HEK293 (cell line): Measurements from ENCODE around the gene ATXN2.

Experiments
- CTCF ChIP-seq: fragments of 450-650 bp; formaldehyde crosslinking; IDR thresholded peaks from 2 replicates; pipeline ENCODE4 v1.5.1; 2016; ENCODE audit warnings: missing biosample characterization, missing genetic modification characterization
- GLI2 ChIP-seq: fragments of 450-650 bp; formaldehyde crosslinking; IDR thresholded peaks from 2 replicates; pipeline ENCODE4; 2017; ENCODE audit warnings: missing biosample characterization, missing genetic modification characterization, low read depth, borderline replicate concordance
- HIC1 ChIP-seq: fragments of 450-650 bp; formaldehyde crosslinking; IDR thresholded peaks from 2 replicates; pipeline ENCODE4 v1.5.1; 2016; ENCODE audit warnings: missing biosample characterization, missing genetic modification characterization
- HOXA7 ChIP-seq: sonication (generic); formaldehyde crosslinking; IDR thresholded peaks from 2 replicates; pipeline ENCODE4 v1.8.1; 2022; ENCODE audit warnings: missing genetic modification reagents, borderline replicate concordance
- KLF7 ChIP-seq: fragments of 450-650 bp; formaldehyde crosslinking; IDR thresholded peaks from 2 replicates; pipeline ENCODE4 v1.5.1; 2016; ENCODE audit warnings: missing biosample characterization, missing genetic modification characterization, borderline replicate concordance
- KLF8 ChIP-seq: fragments of 450-650 bp; formaldehyde crosslinking; IDR thresholded peaks from 2 replicates; pipeline ENCODE4 v1.5.1; 2016; ENCODE audit warnings: missing biosample characterization, missing genetic modification characterization
- OSR2 ChIP-seq: fragments of 450-650 bp; formaldehyde crosslinking; IDR thresholded peaks from 2 replicates; pipeline ENCODE4 v1.5.1; 2016; ENCODE audit warnings: missing biosample characterization, missing genetic modification characterization
- WT1 ChIP-seq: fragments of 450-650 bp; formaldehyde crosslinking; IDR thresholded peaks from 2 replicates; pipeline ENCODE4 v1.5.1; 2016; ENCODE audit warnings: missing biosample characterization, missing genetic modification characterization
- ZBTB1 ChIP-seq: fragments of 450-650 bp; formaldehyde crosslinking; IDR thresholded peaks from 2 replicates; pipeline ENCODE4 v1.5.1; 2016; ENCODE audit warnings: missing biosample characterization, missing genetic modification characterization
- ZBTB7A ChIP-seq: fragments of 450-650 bp; formaldehyde crosslinking; IDR thresholded peaks from 2 replicates; pipeline ENCODE4 v1.5.1; 2016; ENCODE audit warnings: low read depth, missing biosample characterization, missing genetic modification characterization
- ZEB2 ChIP-seq: fragments of 450-650 bp; formaldehyde crosslinking; IDR thresholded peaks from 2 replicates; pipeline ENCODE4 v1.5.1; 2016; ENCODE audit warnings: missing biosample characterization, missing genetic modification characterization
- ZNF16 ChIP-seq: fragments of 450-650 bp; formaldehyde crosslinking; IDR thresholded peaks from 2 replicates; pipeline ENCODE4 v1.5.1; 2016; ENCODE audit warnings: low read depth, missing biosample characterization, missing genetic modification characterization
- ZNF175 ChIP-seq: fragments of 450-650 bp; formaldehyde crosslinking; IDR thresholded peaks from 2 replicates; pipeline ENCODE4 v1.5.1; 2016; ENCODE audit warnings: missing biosample characterization, missing genetic modification characterization
- ZNF211 ChIP-seq: fragments of 450-650 bp; formaldehyde crosslinking; IDR thresholded peaks from 2 replicates; pipeline ENCODE4 v1.5.1; 2016; ENCODE audit warnings: low read depth, missing biosample characterization, missing genetic modification characterization
- ZNF221 ChIP-seq: fragments of 450-650 bp; formaldehyde crosslinking; IDR thresholded peaks from 2 replicates; pipeline ENCODE4 v1.5.1; 2017; ENCODE audit warnings: missing biosample characterization, missing genetic modification characterization, borderline replicate concordance
- ZNF274 ChIP-seq, 2 experiments: fragments of 200-500 bp in 1 of 2; fragments of 450-650 bp in 1 of 2; sonication (Bioruptor generic) in 1 of 2; formaldehyde crosslinking in 1 of 2; IDR thresholded peaks; 2 replicates each; pipeline versions ENCODE4 v1.5.1 to v1.6.1; 2014 to 2016; ENCODE audit warnings: borderline replicate concordance in 1 of 2, inconsistent platforms in 1 of 2, low read length in 1 of 2, missing biosample characterization in 1 of 2, missing genetic modification characterization in 1 of 2
- ZNF280D ChIP-seq: fragments of 450-650 bp; formaldehyde crosslinking; IDR thresholded peaks from 2 replicates; pipeline ENCODE4 v1.5.1; 2016; ENCODE audit warnings: missing biosample characterization, missing genetic modification characterization
- ZNF292 ChIP-seq: fragments of 450-650 bp; formaldehyde crosslinking; IDR thresholded peaks from 2 replicates; pipeline ENCODE4 v1.5.1; 2016; ENCODE audit warnings: low read depth, missing biosample characterization, missing genetic modification characterization, borderline replicate concordance
- ZNF324 ChIP-seq: fragments of 450-650 bp; formaldehyde crosslinking; IDR thresholded peaks from 2 replicates; pipeline ENCODE4 v1.5.1; 2016; ENCODE audit warnings: missing biosample characterization, missing genetic modification characterization
- ZNF354C ChIP-seq: fragments of 450-650 bp; formaldehyde crosslinking; IDR thresholded peaks from 2 replicates; pipeline ENCODE4 v1.5.1; 2016; ENCODE audit warnings: missing biosample characterization, missing genetic modification characterization, low read depth, borderline replicate concordance
- ZNF398 ChIP-seq: fragments of 450-650 bp; formaldehyde crosslinking; IDR thresholded peaks from 2 replicates; pipeline ENCODE4 v1.5.1; 2017; ENCODE audit warnings: missing biosample characterization, missing genetic modification characterization
- ZNF433 ChIP-seq: fragments of 450-650 bp; formaldehyde crosslinking; IDR thresholded peaks from 2 replicates; pipeline ENCODE4 v1.5.1; 2016; ENCODE audit warnings: missing biosample characterization, missing genetic modification characterization, low read depth
- ZNF664 ChIP-seq: fragments of 450-650 bp; formaldehyde crosslinking; IDR thresholded peaks from 2 replicates; pipeline ENCODE4 v1.5.1; 2016; ENCODE audit warnings: missing biosample characterization, missing genetic modification characterization
- ZNF677 ChIP-seq: fragments of 450-650 bp; IDR thresholded peaks from 2 replicates; pipeline ENCODE4 v1.5.0; 2018; ENCODE audit warnings: missing biosample characterization, mild to moderate bottlenecking, missing genetic modification characterization, moderate library complexity
- ZNF701 ChIP-seq: fragments of 450-650 bp; formaldehyde crosslinking; IDR thresholded peaks from 2 replicates; pipeline ENCODE4 v1.5.1; 2016; ENCODE audit warnings: missing biosample characterization, missing genetic modification characterization
- ZNF768 ChIP-seq: fragments of 450-650 bp; formaldehyde crosslinking; IDR thresholded peaks from 2 replicates; pipeline ENCODE4 v1.5.1; 2018; ENCODE audit warnings: missing biosample characterization, mild to moderate bottlenecking, missing genetic modification characterization
- ZNF785 ChIP-seq: fragments of 450-650 bp; formaldehyde crosslinking; IDR thresholded peaks from 2 replicates; pipeline ENCODE4 v1.5.1; 2016; ENCODE audit warnings: missing biosample characterization, missing genetic modification characterization
- ZNF830 ChIP-seq: fragments of 450-650 bp; IDR thresholded peaks from 2 replicates; pipeline ENCODE4 v1.5.0; 2018; ENCODE audit warnings: missing biosample characterization, missing genetic modification characterization, low read depth, mild to moderate bottlenecking, moderate library complexity
- ZSCAN30 ChIP-seq: fragments of 450-650 bp; IDR thresholded peaks from 2 replicates; pipeline ENCODE4 v1.5.1; 2018; ENCODE audit warnings: missing biosample characterization, mild to moderate bottlenecking, missing genetic modification characterization, moderate library complexity
- ZSCAN4 ChIP-seq: fragments of 450-650 bp; formaldehyde crosslinking; IDR thresholded peaks from 2 replicates; pipeline ENCODE4 v1.5.1; 2017; ENCODE audit warnings: missing biosample characterization, missing genetic modification characterization

Gene ATXN2

GRCh38 chr12:111405149-111405858 lies 193.8 kb downstream of the ATXN2 start (continued):
- no peak for TF ChIP-seq ZNF677
- no peak for TF ChIP-seq ZNF768 (tag by site-specific recombination)
- TF ChIP-seq ZNF175 (tag by site-specific recombination) = no peak
- no peak for TF ChIP-seq ZNF274 (IDR thresholded peaks at IDR 0.05; ENCODE audit: low read length)
- TF ChIP-seq ZNF274 (tag by site-specific recombination; IDR thresholded peaks at IDR 0.05; ENCODE audit: borderline replicate concordance) = no peak
- no peak for TF ChIP-seq ZNF221 (tag by site-specific recombination)
- peak; percentile 78 for TF ChIP-seq ZBTB7A
- TF ChIP-seq ZSCAN30 (tag by site-specific recombination) = peak; percentile 74; the same call in 1 of the 2 replicates
- TF ChIP-seq ZNF664 (tag by site-specific recombination) = no peak
- TF ChIP-seq HIC1 (tag by site-specific recombination) = peak; percentile 93
- no peak for TF ChIP-seq ZNF433 (tag by site-specific recombination)
- TF ChIP-seq WT1 (tag by site-specific recombination) = peak; percentile 58
- no peak for TF ChIP-seq ZNF292 (tag by site-specific recombination)
- peak; percentile 67 for TF ChIP-seq ZNF398 (tag by site-specific recombination)
- peak; percentile 99 for TF ChIP-seq KLF7 (tag by site-specific recombination)
- TF ChIP-seq ZNF785 (tag by site-specific recombination) = 0 out of 2 replicates have a peak, but pooled peaks have one; percentile 25
- no peak for TF ChIP-seq ZNF16 (tag by site-specific recombination)
- no peak for TF ChIP-seq ZSCAN4 (tag by site-specific recombination)
- TF ChIP-seq ZNF701 (tag by site-specific recombination) = no peak
- TF ChIP-seq KLF8 (tag by site-specific recombination) = peak; percentile 98
- peak; percentile 98 for TF ChIP-seq CTCF (tag by site-specific recombination)
- TF ChIP-seq ZEB2 (tag by site-specific recombination) = peak; percentile 95
- no peak for TF ChIP-seq ZNF211 (tag by site-specific recombination)
- TF ChIP-seq ZNF354C (tag by site-specific recombination) = no peak
- TF ChIP-seq GLI2 = no peak
- no peak for TF ChIP-seq ZBTB1 (tag by site-specific recombination)
- peak; percentile 87 for TF ChIP-seq ZNF324 (tag by site-specific recombination)
- TF ChIP-seq ZNF280D (tag by site-specific recombination) = no peak
- no peak for TF ChIP-seq OSR2 (tag by site-specific recombination)
- TF ChIP-seq ZNF830 (tag by site-specific recombination) = no peak
- no peak for TF ChIP-seq HOXA7 (CRISPR knock-in tag)
